ENCODE results near the gene CCRL2.

GRCh38 chr3:46416811-46417510 lies 9.9 kb downstream of the CCRL2 start:
- TF ChIP-seq EZH2phosphoT487 (IDR thresholded peaks at IDR 0.05; ENCODE audit: low read length) = no peak
- TF ChIP-seq CTCF (IDR thresholded peaks at IDR 0.05; ENCODE audit: low read length) = no peak
- TF ChIP-seq EZH2 (optimal IDR thresholded peaks at IDR 0.05; ENCODE audit: low read depth, low read length) = no peak
